HG03103 (cell line): ENCODE data around the gene FBXO21.
A peak's percentile ranks its signal among the peaks of the same experiment; 100 is the strongest.
"Not testable (repeated sequence)": the region's sequence is repeated elsewhere in the genome, so short reads cannot be mapped to it uniquely, and the experiment has no call there.

Experiments
- ATAC-seq: cut with Tn5 transposase; IDR thresholded peaks from one replicate; pipeline ENCODE4 v1.9.1; 2021; ENCODE audit warnings: low read depth; ENCODE audit not compliant: unreplicated experiment

The FBXO21 gene

GRCh38 chr12:117190210-117190781 is at the start of gene FBXO21:
TSS of gene FBXO21 (minus strand) at chr12:117190470. CDS start at chr12:117190456, 14 bp downstream.
- ATAC-seq: peak; percentile 95

- ATAC-seq: no peak
These were observed 46.3 kb upstream of the FBXO21 start for GRCh38 chr12:117236456-117237001.

GRCh38 chr12:117235261-117235660 is 45.0 kb upstream of the FBXO21 start:
- ATAC-seq: no peak

GRCh38 chr12:117234441-117234840 is 44.2 kb upstream of the FBXO21 start:
- no peak for ATAC-seq

GRCh38 chr12:117231750-117232149 is 41.5 kb upstream of the FBXO21 start:
- ATAC-seq: no peak

- ATAC-seq: no peak
These were observed 38.0 kb upstream of the FBXO21 start for GRCh38 chr12:117228239-117228638.

- no peak for ATAC-seq
These were observed 36.9 kb upstream of the FBXO21 start for GRCh38 chr12:117227000-117227653.

- no peak for ATAC-seq
These were observed 36.2 kb upstream of the FBXO21 start for GRCh38 chr12:117226505-117226904.

- no peak for ATAC-seq
These were observed 34.9 kb upstream of the FBXO21 start for GRCh38 chr12:117225179-117225578.

GRCh38 chr12:117220947-117221346 is 30.7 kb upstream of the FBXO21 start:
- ATAC-seq: not testable (repeated sequence)

- ATAC-seq: no peak
These were observed 27.9 kb upstream of the FBXO21 start for GRCh38 chr12:117218149-117218548.

GRCh38 chr12:117216686-117217085 is 26.4 kb upstream of the FBXO21 start:
- ATAC-seq: no peak

- ATAC-seq: no peak
These were observed 24.5 kb upstream of the FBXO21 start for GRCh38 chr12:117214797-117215196.

- no peak for ATAC-seq
These were observed 23.1 kb upstream of the FBXO21 start for GRCh38 chr12:117213295-117213808.

- no peak for ATAC-seq
These were observed 22.4 kb upstream of the FBXO21 start for GRCh38 chr12:117212563-117213190.

GRCh38 chr12:117210266-117210918 is 20.1 kb upstream of the FBXO21 start:
- ATAC-seq: no peak

- ATAC-seq: no peak
These were observed 19.4 kb upstream of the FBXO21 start for GRCh38 chr12:117209626-117210025.

GRCh38 chr12:117208811-117209455 is 18.7 kb upstream of the FBXO21 start:
- ATAC-seq: no peak

GRCh38 chr12:117208206-117208605 is 17.9 kb upstream of the FBXO21 start:
- ATAC-seq: no peak

- no peak for ATAC-seq
These were observed 17.4 kb upstream of the FBXO21 start for GRCh38 chr12:117207675-117208074.
